ENCODE data around the gene IFITM5.

DNA sequence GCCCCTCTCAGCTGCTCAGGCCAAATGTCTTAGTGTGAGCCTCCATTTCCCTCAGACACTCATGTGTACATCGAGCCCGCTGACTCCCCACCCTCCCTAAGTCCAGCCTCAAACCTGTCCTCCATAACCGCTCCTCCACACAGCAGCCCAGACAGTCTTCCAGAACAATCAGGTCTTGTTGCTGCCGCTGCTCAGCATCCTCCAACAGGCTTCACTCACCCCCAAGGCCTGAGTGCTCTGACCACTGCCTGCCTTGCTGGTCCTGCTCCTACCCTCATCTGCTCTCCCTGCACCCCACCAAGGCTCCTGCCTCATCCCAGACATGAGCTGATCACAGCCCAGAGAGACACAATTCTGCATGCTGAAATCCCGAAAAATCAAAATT, 45.4 kb downstream of the IFITM5 start:
- TF ChIP-seq, protein P1, sequence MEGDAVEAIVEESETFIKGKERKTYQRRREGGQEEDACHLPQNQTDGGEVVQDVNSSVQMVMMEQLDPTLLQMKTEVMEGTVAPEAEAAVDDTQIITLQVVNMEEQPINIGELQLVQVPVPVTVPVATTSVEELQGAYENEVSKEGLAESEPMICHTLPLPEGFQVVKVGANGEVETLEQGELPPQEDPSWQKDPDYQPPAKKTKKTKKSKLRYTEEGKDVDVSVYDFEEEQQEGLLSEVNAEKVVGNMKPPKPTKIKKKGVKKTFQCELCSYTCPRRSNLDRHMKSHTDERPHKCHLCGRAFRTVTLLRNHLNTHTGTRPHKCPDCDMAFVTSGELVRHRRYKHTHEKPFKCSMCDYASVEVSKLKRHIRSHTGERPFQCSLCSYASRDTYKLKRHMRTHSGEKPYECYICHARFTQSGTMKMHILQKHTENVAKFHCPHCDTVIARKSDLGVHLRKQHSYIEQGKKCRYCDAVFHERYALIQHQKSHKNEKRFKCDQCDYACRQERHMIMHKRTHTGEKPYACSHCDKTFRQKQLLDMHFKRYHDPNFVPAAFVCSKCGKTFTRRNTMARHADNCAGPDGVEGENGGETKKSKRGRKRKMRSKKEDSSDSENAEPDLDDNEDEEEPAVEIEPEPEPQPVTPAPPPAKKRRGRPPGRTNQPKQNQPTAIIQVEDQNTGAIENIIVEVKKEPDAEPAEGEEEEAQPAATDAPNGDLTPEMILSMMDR (IDR thresholded peaks at IDR 0.05) = no peak
- no peak for TF ChIP-seq EP300 (IDR thresholded peaks at IDR 0.05)
